ENCODE data around the gene PCBP3.

PCBP3 gene

DNA sequence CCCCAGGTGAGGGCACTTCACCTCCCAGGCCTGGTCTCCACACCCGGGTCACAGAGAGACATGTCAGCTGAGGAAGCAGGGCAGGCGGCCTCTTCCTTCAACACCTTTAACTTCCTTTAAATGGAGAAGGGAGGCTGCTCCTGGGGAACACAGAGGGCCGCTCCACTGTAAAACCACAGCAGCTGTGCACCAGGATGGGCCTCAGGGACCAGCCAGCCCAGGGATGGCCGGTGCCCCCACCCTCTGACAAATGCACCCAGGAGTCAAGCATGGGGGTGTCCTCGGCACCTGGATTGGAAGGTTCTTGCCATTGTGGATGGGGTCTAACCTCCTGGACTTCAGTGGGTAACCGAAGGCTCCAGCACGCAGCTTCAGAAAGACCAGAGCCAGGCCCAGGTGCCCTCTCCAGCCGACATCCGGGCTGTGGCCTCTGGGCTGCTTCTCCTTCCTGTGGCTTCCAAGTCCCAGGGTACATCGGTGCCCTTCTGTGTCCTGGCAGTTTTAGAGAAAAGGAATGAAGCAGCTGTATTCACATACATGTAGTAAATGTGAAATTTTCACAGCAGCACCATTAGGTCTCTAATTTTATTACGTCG lies 216.3 kb downstream of the PCBP3 start:
- ChIA-PET POLR2A (interaction anchor here (0.6 kb wide), 1 partner anchor 32 kb away, joined by 3 read pairs; no protein-coding TSS in a partner anchor), CTCF (interaction anchor here (0.9 to 1.4 kb wide), 2 partner anchors 9 to 17 kb away, joined by 3 to 4 read pairs; no protein-coding TSS in a partner anchor)
- Histone ChIP-seq H3K4me1 (ENCODE audit: control extremely low read depth in 1 of 4, control insufficient read depth in 4 of 4, insufficient read depth in 4 of 4, low read length in 3 of 4) (no peaks in the 10 kb centered on the region), H3K27ac (ENCODE audit: insufficient read depth in 1 of 2, low read depth in 1 of 2, low read length in 2 of 2, poor library complexity in 1 of 2, severe bottlenecking in 2 of 2) (no peak overlapping the region), H3K27me3 (replicated peaks in 2 of 5; ENCODE audit: control insufficient read depth in 4 of 5, insufficient read depth in 5 of 5, low read length in 4 of 5) (no peaks in the 10 kb centered on the region), H3K4me3 (ENCODE audit: control insufficient read depth in 1 of 7, extremely low read depth in 1 of 7, insufficient read depth in 4 of 7, low read depth in 2 of 7, low read length in 6 of 7) (no peak overlapping the region), H3K9me3 (ENCODE audit: control extremely low read depth in 1 of 5, control insufficient read depth in 4 of 5, insufficient read depth in 2 of 5, low read depth in 1 of 5, low read length in 4 of 5) (no peaks in the 10 kb centered on the region), H3K36me3 (ENCODE audit: control insufficient read depth in 4 of 4, insufficient read depth in 4 of 4, low read length in 3 of 4) (no peaks in the 10 kb centered on the region)
- no peak for DNase-seq
- 91% methylated on average over 10 of the region's 12 CpGs for WGBS (ENCODE audit: insufficient coverage)

DNA sequence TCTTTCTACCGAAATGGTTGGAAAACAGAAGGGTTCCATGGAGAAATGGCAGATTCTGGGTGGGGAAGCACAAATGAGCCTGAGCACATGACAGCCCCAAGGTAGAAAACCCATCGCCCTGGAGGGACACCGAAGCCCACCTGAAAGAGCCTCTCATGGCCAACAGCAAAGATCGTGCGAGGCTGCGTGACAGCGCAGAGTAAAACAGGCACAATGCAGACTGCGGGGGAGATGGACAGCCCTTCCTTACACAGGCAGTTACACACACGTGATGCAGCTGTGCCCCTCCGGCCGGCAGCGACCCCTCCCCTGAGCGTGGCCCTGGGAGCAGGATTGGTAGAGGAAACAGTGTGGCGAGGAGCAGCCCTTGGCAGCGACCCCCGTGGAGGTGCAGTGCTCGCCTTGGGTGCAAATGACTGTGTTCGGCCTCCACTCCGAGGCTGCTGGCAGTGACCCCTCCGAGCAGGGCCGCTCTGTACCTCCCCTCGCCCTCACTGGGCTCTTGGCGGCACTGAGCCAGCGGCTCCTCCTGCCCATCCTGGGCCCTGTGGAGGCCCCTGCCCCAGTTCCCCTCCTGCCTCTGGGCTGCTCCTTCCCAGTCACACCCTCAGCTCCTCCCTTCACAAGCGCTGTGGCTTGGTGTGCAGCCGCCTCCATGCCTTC lies 217.1 kb downstream of the PCBP3 start:
- 98% methylated on average over 22 of the region's 26 CpGs for WGBS (ENCODE audit: insufficient coverage)
- POLR2A ChIA-PET = no interaction called here
- CTCF ChIA-PET = interaction anchor here (0.9 kb wide), 1 partner anchor 16 kb away, joined by 3 read pairs; no protein-coding TSS in a partner anchor
- Histone ChIP-seq H3K27me3 (replicated peaks in 2 of 5; ENCODE audit: control insufficient read depth in 4 of 5, insufficient read depth in 5 of 5, low read length in 4 of 5) (no peaks in the 10 kb centered on the region), H3K9me3 (ENCODE audit: control extremely low read depth in 1 of 5, control insufficient read depth in 4 of 5, insufficient read depth in 2 of 5, low read depth in 1 of 5, low read length in 4 of 5) (no peaks in the 10 kb centered on the region), H3K27ac (ENCODE audit: insufficient read depth in 1 of 2, low read depth in 1 of 2, low read length in 2 of 2, poor library complexity in 1 of 2, severe bottlenecking in 2 of 2) (no peak overlapping the region), H3K4me1 (ENCODE audit: control extremely low read depth in 1 of 4, control insufficient read depth in 4 of 4, insufficient read depth in 4 of 4, low read length in 3 of 4) (no peaks in the 10 kb centered on the region), H3K36me3 (ENCODE audit: control insufficient read depth in 4 of 4, insufficient read depth in 4 of 4, low read length in 3 of 4) (no peaks in the 10 kb centered on the region), H3K4me3 (ENCODE audit: control insufficient read depth in 1 of 7, extremely low read depth in 1 of 7, insufficient read depth in 4 of 7, low read depth in 2 of 7, low read length in 6 of 7) (no peak overlapping the region)
- no peak for DNase-seq

DNA sequence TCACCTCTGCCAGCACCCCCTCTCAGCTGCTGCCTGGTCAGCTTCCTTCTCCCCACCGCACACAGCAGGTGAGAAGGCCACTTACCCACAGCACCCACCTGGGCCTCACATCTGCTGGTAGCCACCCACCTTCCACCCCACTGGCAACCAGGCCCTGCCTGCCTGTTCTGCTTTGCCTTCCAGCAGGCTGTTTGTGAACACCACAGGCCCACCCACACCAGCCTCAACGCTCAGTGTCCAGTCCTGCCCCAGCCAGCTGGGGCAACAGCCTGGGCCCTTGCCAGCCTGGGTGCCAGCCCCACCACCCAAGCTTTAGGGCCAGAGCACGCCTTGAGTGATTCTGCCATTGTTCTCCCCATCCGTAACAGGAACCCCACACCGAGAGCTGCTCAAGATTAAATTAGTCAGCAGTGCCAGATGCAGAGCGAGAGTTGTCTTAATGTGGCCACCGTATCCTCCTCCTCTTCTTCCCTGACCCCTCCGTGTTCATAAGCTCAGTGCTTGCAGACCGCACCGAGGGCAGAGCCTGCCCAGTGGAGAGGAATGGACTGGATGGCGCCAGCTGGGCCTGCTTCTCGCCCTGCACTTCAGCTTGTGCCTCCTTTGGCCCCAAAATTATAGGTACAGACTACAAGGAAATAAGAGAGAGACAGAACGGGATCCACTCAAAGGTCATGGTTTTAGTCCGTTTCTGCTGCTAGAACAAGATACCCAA lies 217.8 kb downstream of the PCBP3 start:
- no peaks in the 10 kb centered on the region for H3K9me3 ChIP-seq (ENCODE audit: control extremely low read depth in 1 of 5, control insufficient read depth in 4 of 5, insufficient read depth in 2 of 5, low read depth in 1 of 5, low read length in 4 of 5)
- POLR2A ChIA-PET = no interaction called here
- H3K36me3 ChIP-seq (ENCODE audit: control insufficient read depth in 4 of 4, insufficient read depth in 4 of 4, low read length in 3 of 4) = no peaks in the 10 kb centered on the region
- H3K27me3 ChIP-seq (replicated peaks in 2 of 5; ENCODE audit: control insufficient read depth in 4 of 5, insufficient read depth in 5 of 5, low read length in 4 of 5) = no peaks in the 10 kb centered on the region
- no peak for DNase-seq
- no peak overlapping the region for H3K4me3 ChIP-seq (ENCODE audit: control insufficient read depth in 1 of 7, extremely low read depth in 1 of 7, insufficient read depth in 4 of 7, low read depth in 2 of 7, low read length in 6 of 7)
- 90% methylated on average over 9 of the region's 14 CpGs for WGBS (ENCODE audit: insufficient coverage)
- no peaks in the 10 kb centered on the region for H3K4me1 ChIP-seq (ENCODE audit: control extremely low read depth in 1 of 4, control insufficient read depth in 4 of 4, insufficient read depth in 4 of 4, low read length in 3 of 4)
- H3K27ac ChIP-seq (ENCODE audit: insufficient read depth in 1 of 2, low read depth in 1 of 2, low read length in 2 of 2, poor library complexity in 1 of 2, severe bottlenecking in 2 of 2) = no peak overlapping the region
- CTCF ChIA-PET = no interaction called here

DNA sequence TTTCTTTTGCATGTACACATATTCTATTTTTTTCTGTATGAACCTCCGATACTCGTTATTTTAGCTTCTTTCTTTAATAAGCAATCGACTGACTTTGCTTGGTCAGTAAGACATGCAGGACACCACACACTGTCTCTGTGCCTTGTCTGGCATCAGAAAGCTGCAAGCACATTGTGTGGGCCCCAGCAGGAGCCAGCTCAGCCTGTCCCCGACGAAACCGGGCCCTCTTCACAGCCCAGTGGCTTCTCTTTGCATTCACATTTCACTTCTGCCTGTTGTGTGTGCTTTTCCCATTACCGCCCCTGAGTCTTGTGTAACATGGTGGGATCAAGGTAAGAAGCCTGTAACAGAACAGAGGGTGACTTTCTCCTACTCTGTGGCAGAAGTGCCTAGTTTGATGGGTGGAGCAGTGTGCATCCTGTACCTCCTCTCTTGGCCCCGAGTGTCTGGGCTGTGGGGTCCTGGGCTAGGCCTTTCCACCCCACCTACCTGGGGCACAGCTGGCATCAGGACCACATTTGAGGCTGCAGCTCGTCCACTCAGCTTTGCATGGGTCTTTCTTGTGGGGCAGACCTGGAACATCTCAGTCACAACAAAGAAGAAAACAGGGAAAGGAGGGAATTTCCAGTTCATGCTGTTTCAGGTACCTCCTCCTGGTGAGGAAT lies 219.2 kb downstream of the PCBP3 start:
- Histone ChIP-seq H3K27ac (ENCODE audit: insufficient read depth in 1 of 2, low read depth in 1 of 2, low read length in 2 of 2, poor library complexity in 1 of 2, severe bottlenecking in 2 of 2) (no peak overlapping the region), H3K36me3 (ENCODE audit: control insufficient read depth in 4 of 4, insufficient read depth in 4 of 4, low read length in 3 of 4) (no peaks in the 10 kb centered on the region), H3K4me1 (ENCODE audit: control extremely low read depth in 1 of 4, control insufficient read depth in 4 of 4, insufficient read depth in 4 of 4, low read length in 3 of 4) (no peaks in the 10 kb centered on the region), H3K9me3 (ENCODE audit: control extremely low read depth in 1 of 5, control insufficient read depth in 4 of 5, insufficient read depth in 2 of 5, low read depth in 1 of 5, low read length in 4 of 5) (no peaks in the 10 kb centered on the region), H3K27me3 (replicated peaks in 2 of 5; ENCODE audit: control insufficient read depth in 4 of 5, insufficient read depth in 5 of 5, low read length in 4 of 5) (no peaks in the 10 kb centered on the region), H3K4me3 (ENCODE audit: control insufficient read depth in 1 of 7, extremely low read depth in 1 of 7, insufficient read depth in 4 of 7, low read depth in 2 of 7, low read length in 6 of 7) (no peak overlapping the region)
- no peak for DNase-seq
- CTCF ChIA-PET = no interaction called here
- 98% methylated on average over 8 of the region's 9 CpGs for WGBS (ENCODE audit: insufficient coverage)
- POLR2A ChIA-PET = no interaction called here

DNA sequence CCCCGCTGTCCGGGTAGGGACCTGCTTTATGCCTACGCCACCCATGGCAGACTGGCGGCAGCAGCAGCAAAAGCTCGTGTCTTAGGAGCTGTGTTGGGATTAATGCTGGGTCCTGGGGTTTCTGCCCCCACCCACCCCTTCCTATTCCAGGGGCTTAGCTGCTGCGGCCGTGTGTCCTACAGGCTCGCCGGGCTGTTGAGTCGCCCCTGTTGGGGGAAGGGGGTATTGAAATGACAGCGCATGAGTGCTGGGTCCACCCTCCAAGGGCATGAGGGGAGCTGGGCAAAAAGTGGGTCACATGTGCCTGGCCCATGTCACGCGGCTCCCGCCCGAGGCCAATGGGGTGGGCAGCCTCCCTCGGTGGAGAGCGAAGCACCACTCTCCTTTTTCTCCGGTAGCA lies 219.7 kb downstream of the PCBP3 start:
- Histone ChIP-seq H3K36me3 (ENCODE audit: control insufficient read depth in 4 of 4, insufficient read depth in 4 of 4, low read length in 3 of 4) (no peaks in the 10 kb centered on the region), H3K4me1 (ENCODE audit: control extremely low read depth in 1 of 4, control insufficient read depth in 4 of 4, insufficient read depth in 4 of 4, low read length in 3 of 4) (no peaks in the 10 kb centered on the region), H3K27me3 (replicated peaks in 2 of 5; ENCODE audit: control insufficient read depth in 4 of 5, insufficient read depth in 5 of 5, low read length in 4 of 5) (no peaks in the 10 kb centered on the region), H3K27ac (ENCODE audit: insufficient read depth in 1 of 2, low read depth in 1 of 2, low read length in 2 of 2, poor library complexity in 1 of 2, severe bottlenecking in 2 of 2) (no peak overlapping the region), H3K9me3 (ENCODE audit: control extremely low read depth in 1 of 5, control insufficient read depth in 4 of 5, insufficient read depth in 2 of 5, low read depth in 1 of 5, low read length in 4 of 5) (no peaks in the 10 kb centered on the region), H3K4me3 (ENCODE audit: control insufficient read depth in 1 of 7, extremely low read depth in 1 of 7, insufficient read depth in 4 of 7, low read depth in 2 of 7, low read length in 6 of 7) (no peak overlapping the region)
- ChIA-PET CTCF (no interaction called here), POLR2A (no interaction called here)
- 98% methylated on average over 8 of the region's 18 CpGs for WGBS (ENCODE audit: insufficient coverage)
- no peak for DNase-seq

DNA sequence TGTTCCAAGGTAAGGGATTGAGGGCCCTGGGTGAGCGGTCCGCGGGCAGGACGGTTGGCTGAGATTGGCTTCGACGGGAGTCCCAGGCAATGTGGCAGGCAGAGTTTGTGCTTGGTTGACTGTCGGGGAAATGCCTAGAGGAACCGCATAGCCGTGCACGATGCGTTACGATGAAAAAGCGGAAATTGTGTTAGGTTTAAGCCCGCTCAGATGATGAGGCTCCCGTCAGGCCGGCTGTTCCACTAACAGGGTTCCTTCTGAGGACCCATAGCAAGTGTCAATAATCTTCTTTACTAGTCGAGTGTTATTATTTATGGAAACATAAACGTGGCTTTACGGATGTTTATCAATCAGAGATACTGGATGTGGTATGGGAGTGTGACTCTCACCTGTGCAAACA lies 220.2 kb downstream of the PCBP3 start:
- Histone ChIP-seq H3K4me3 (ENCODE audit: control insufficient read depth in 1 of 7, extremely low read depth in 1 of 7, insufficient read depth in 4 of 7, low read depth in 2 of 7, low read length in 6 of 7) (no peak overlapping the region), H3K4me1 (ENCODE audit: control extremely low read depth in 1 of 4, control insufficient read depth in 4 of 4, insufficient read depth in 4 of 4, low read length in 3 of 4) (no peaks in the 10 kb centered on the region), H3K36me3 (ENCODE audit: control insufficient read depth in 4 of 4, insufficient read depth in 4 of 4, low read length in 3 of 4) (no peaks in the 10 kb centered on the region), H3K27me3 (replicated peaks in 2 of 5; ENCODE audit: control insufficient read depth in 4 of 5, insufficient read depth in 5 of 5, low read length in 4 of 5) (no peaks in the 10 kb centered on the region), H3K27ac (ENCODE audit: insufficient read depth in 1 of 2, low read depth in 1 of 2, low read length in 2 of 2, poor library complexity in 1 of 2, severe bottlenecking in 2 of 2) (no peak overlapping the region), H3K9me3 (ENCODE audit: control extremely low read depth in 1 of 5, control insufficient read depth in 4 of 5, insufficient read depth in 2 of 5, low read depth in 1 of 5, low read length in 4 of 5) (no peaks in the 10 kb centered on the region)
- 96% methylated on average over 19 of the region's 19 CpGs for WGBS (ENCODE audit: insufficient coverage)
- no peak for DNase-seq
- CTCF ChIA-PET = no interaction called here
- POLR2A ChIA-PET = interaction anchor here (0.6 kb wide), 1 partner anchor 78 kb away, joined by 4 read pairs; no protein-coding TSS in a partner anchor

DNA sequence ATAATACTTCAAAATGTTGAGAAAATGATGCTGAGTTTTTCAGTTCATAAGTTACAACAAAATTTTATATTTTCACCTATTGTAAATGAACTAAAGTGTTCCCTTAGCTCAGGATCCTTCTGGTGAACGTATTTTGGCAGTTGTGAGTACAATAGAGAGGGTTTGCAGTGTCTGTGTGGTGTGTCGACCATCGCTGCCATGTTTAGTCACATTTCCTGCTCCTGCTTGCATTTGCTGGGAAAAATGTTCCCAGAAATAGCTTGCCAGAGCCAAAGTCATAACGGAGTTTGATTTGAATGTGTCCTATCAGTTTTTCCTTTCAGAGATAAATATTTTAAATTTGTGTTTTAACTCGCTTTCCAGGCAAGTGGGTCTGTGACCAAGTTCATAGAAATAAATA lies 220.9 kb downstream of the PCBP3 start:
- 100% methylated on average over 4 of the region's 5 CpGs for WGBS (ENCODE audit: insufficient coverage)
- no peak for DNase-seq
- Histone ChIP-seq H3K4me3 (ENCODE audit: control insufficient read depth in 1 of 7, extremely low read depth in 1 of 7, insufficient read depth in 4 of 7, low read depth in 2 of 7, low read length in 6 of 7) (no peak overlapping the region), H3K4me1 (ENCODE audit: control extremely low read depth in 1 of 4, control insufficient read depth in 4 of 4, insufficient read depth in 4 of 4, low read length in 3 of 4) (no peaks in the 10 kb centered on the region), H3K27ac (ENCODE audit: insufficient read depth in 1 of 2, low read depth in 1 of 2, low read length in 2 of 2, poor library complexity in 1 of 2, severe bottlenecking in 2 of 2) (no peak overlapping the region), H3K27me3 (replicated peaks in 2 of 5; ENCODE audit: control insufficient read depth in 4 of 5, insufficient read depth in 5 of 5, low read length in 4 of 5) (no peaks in the 10 kb centered on the region), H3K9me3 (ENCODE audit: control extremely low read depth in 1 of 5, control insufficient read depth in 4 of 5, insufficient read depth in 2 of 5, low read depth in 1 of 5, low read length in 4 of 5) (no peaks in the 10 kb centered on the region), H3K36me3 (ENCODE audit: control insufficient read depth in 4 of 4, insufficient read depth in 4 of 4, low read length in 3 of 4) (no peaks in the 10 kb centered on the region)
- CTCF ChIA-PET = no interaction called here
- POLR2A ChIA-PET = interaction anchor here (0.6 kb wide), 1 partner anchor 79 kb away, joined by 4 read pairs; no protein-coding TSS in a partner anchor

All from common myeloid progenitor, CD34-positive (primary cell).